PC-3 (cell line): ENCODE measurements around the gene AARS2. TPM values are rescaled to one million over a fixed set of nuclear protein-coding genes. Genes with fewer than 3 reads are reported as not detected.

Experiments
- ATAC-seq: fragments of 200-7000 bp; cut with Tn5 transposase; 2 replicates; pipeline ENCODE4 v1.9.1; 2020; ENCODE audit warnings: mild to moderate bottlenecking, moderate library complexity
- BruUV-seq: library from RNA; stranded (reverse); fragments of 400-500 nt; replicated peaks from 2 replicates; lab custom pipeline; 2021; lab: Mats Ljungman, UMichigan
- CTCF ChIA-PET: fragments of 300-600 bp; sonication (Branson Sonifier 250); formaldehyde crosslinking; loops from one replicate; lab custom pipeline; 2022; ENCODE audit warnings: antibody characterized with exemption; lab: Charles Lee
- POLR2A ChIA-PET: fragments of 300-600 bp; sonication (Branson Sonifier 250); formaldehyde crosslinking; loops from one replicate; lab custom pipeline; 2022; ENCODE audit warnings: antibody characterized with exemption; ENCODE audit not compliant: unreplicated experiment; lab: Charles Lee
- DNase-seq: peaks from one replicate; pipeline ENCODE4 v3.0.0-alpha.2; 2015
- H2AFZ ChIP-seq: fragments of 300-600 bp; sonication (generic); 2 replicates; pipeline ENCODE4 v1.6.0; 2016; ENCODE audit warnings: antibody characterized with exemption, low read length
- H3F3A ChIP-seq: fragments of 300-600 bp; sonication (generic); one replicate; pipeline ENCODE4 v1.6.0; 2017; ENCODE audit warnings: antibody characterized with exemption, low read length, control low read depth, mild to moderate bottlenecking; ENCODE audit not compliant: unreplicated experiment
- H3K27ac ChIP-seq: fragments of 300-600 bp; sonication (generic); 2 replicates; pipeline ENCODE4 v1.5.1; 2016; ENCODE audit warnings: mild to moderate bottlenecking, low read length
- H3K27me3 ChIP-seq: fragments of 300-600 bp; sonication (generic); 2 replicates; pipeline ENCODE4 v1.6.1; 2016; ENCODE audit warnings: low read length, mixed read lengths
- H3K36me3 ChIP-seq: fragments of 300-600 bp; sonication (generic); 2 replicates; pipeline ENCODE4 v1.6.1; 2016; ENCODE audit warnings: low read depth, mixed run types, low read length, mixed read lengths
- H3K4me1 ChIP-seq: fragments of 300-600 bp; sonication (generic); 2 replicates; pipeline ENCODE4 v1.5.1; 2016; ENCODE audit warnings: low read length; ENCODE audit not compliant: insufficient read depth
- H3K4me2 ChIP-seq: fragments of 300-600 bp; sonication (generic); 2 replicates; pipeline ENCODE4 v1.6.0; 2016; ENCODE audit warnings: low read length
- H3K4me3 ChIP-seq: fragments of 300-600 bp; sonication (generic); 2 replicates; pipeline ENCODE4 v1.5.1; 2016; ENCODE audit warnings: mild to moderate bottlenecking, low read length, mixed read lengths
- H3K79me2 ChIP-seq: fragments of 300-600 bp; sonication (generic); 2 replicates; pipeline ENCODE4 v1.6.1; 2017; ENCODE audit warnings: low read length, mixed read lengths
- H3K9ac ChIP-seq: fragments of 300-600 bp; sonication (generic); 2 replicates; pipeline ENCODE4 v1.6.0; 2016; ENCODE audit warnings: mild to moderate bottlenecking, low read length
- H3K9me2 ChIP-seq: fragments of 300-600 bp; sonication (generic); replicated peaks from 2 replicates; pipeline ENCODE4 v1.6.1; 2016; ENCODE audit warnings: mixed run types, low read length, mixed read lengths
- H3K9me3 ChIP-seq: fragments of 300-600 bp; sonication (generic); 2 replicates; pipeline ENCODE4 v1.6.1; 2016; ENCODE audit warnings: low read length, mixed read lengths
- H4K20me1 ChIP-seq: fragments of 300-600 bp; sonication (generic); 2 replicates; pipeline ENCODE4 v1.6.1; 2016; ENCODE audit warnings: low read length, mixed read lengths
- CTCF ChIP-seq: fragments of 300-600 bp; sonication (generic); conservative IDR thresholded peaks from 2 replicates; pipeline ENCODE4 v1.5.1; 2017; ENCODE audit warnings: antibody characterized with exemption, low read depth, mild to moderate bottlenecking, low read length
- EZH2 ChIP-seq: fragments of 300-600 bp; sonication (generic); IDR thresholded peaks from one replicate; pipeline ENCODE4 v1.6.1; 2017; ENCODE audit warnings: antibody characterized with exemption, mild to moderate bottlenecking, low read length; ENCODE audit not compliant: unreplicated experiment
- EZH2phosphoT487 ChIP-seq: fragments of 300-600 bp; sonication (generic); IDR thresholded peaks from 2 replicates; pipeline ENCODE4 v1.6.1; 2018; ENCODE audit warnings: mild to moderate bottlenecking, antibody characterized with exemption, low read length, borderline replicate concordance
- intact Hi-C: fragments of 100-400 bp; cut with micrococcal nuclease; formaldehyde crosslinking; loops from 2 replicates; pipeline ENCODE4 v1.9.0; 2023
- total RNA-seq: library from RNA; depleted of rRNA; stranded (reverse); fragments of >200 nt; gene quantifications from 2 replicates; pipeline ENCODE4 v1.2.3, GENCODE V29; 2014

AARS2 gene
- total RNA-seq, 1 experiment from 2014 or later: 26.2 TPM

- H3K4me1 ChIP-seq: peaks cover 5% of the 10 kb centered on the region; the same call in 1 of the 2 replicates
- H2AFZ ChIP-seq: no peak overlapping the region
- no peaks in the 10 kb centered on the region for H3F3A ChIP-seq
- H3K9me3 ChIP-seq: no peaks in the 10 kb centered on the region
- POLR2A ChIA-PET: no interaction called here
- H4K20me1 ChIP-seq: no peaks in the 10 kb centered on the region
- intact Hi-C loops: no loop called here
- H3K27ac ChIP-seq: no peak overlapping the region
- ATAC-seq (no peak), DNase-seq (no peak)
- no peaks in the 10 kb centered on the region for H3K36me3 ChIP-seq
- TF ChIP-seq EZH2phosphoT487: no peak
- no peak for TF ChIP-seq EZH2
- TF ChIP-seq CTCF: no peak
- H3K79me2 ChIP-seq: no peaks in the 10 kb centered on the region
- no peak overlapping the region for H3K4me2 ChIP-seq
- H3K9me2 ChIP-seq: no peaks in the 10 kb centered on the region
- no TSS peak for BruUV-seq
- CTCF ChIA-PET: no interaction called here
- H3K27me3 ChIP-seq: 0 out of 2 replicates have a peak, but pooled peaks cover 11% of the 10 kb centered on the region
- no peak overlapping the region for H3K4me3 ChIP-seq
- no peak overlapping the region for H3K9ac ChIP-seq
Measured at GRCh38 chr6:44335631-44336030, 22.5 kb upstream of the AARS2 start.

GRCh38 chr6:44333942-44334341 lies 20.8 kb upstream of the AARS2 start:
- no TSS peak for BruUV-seq
- no peak overlapping the region for H3K4me3 ChIP-seq
- H3K27ac ChIP-seq: no peak overlapping the region
- H3K4me2 ChIP-seq: no peak overlapping the region
- ATAC-seq (no peak), DNase-seq (no peak)
- no peaks in the 10 kb centered on the region for H3K36me3 ChIP-seq
- ChIA-PET CTCF (no interaction called here), POLR2A (no interaction called here)
- no peaks in the 10 kb centered on the region for H3K9me3 ChIP-seq
- H3F3A ChIP-seq: no peaks in the 10 kb centered on the region
- peaks cover 25% of the 10 kb centered on the region for H3K27me3 ChIP-seq
- H3K9me2 ChIP-seq: no peaks in the 10 kb centered on the region
- H3K79me2 ChIP-seq: no peaks in the 10 kb centered on the region
- TF ChIP-seq EZH2phosphoT487 (no peak), CTCF (no peak), EZH2 (no peak)
- no peak overlapping the region for H3K9ac ChIP-seq
- H2AFZ ChIP-seq: no peak overlapping the region
- intact Hi-C loops: no loop called here
- H4K20me1 ChIP-seq: no peaks in the 10 kb centered on the region
- no peaks in the 10 kb centered on the region for H3K4me1 ChIP-seq

- intact Hi-C loops: no loop called here
- H3K27me3 ChIP-seq: peaks cover 26% of the 10 kb centered on the region
- H3K79me2 ChIP-seq: no peaks in the 10 kb centered on the region
- H3K4me3 ChIP-seq: no peak overlapping the region
- ATAC-seq (no peak), DNase-seq (no peak)
- no peak overlapping the region for H3K27ac ChIP-seq
- no peak overlapping the region for H2AFZ ChIP-seq
- H3K36me3 ChIP-seq: no peaks in the 10 kb centered on the region
- TF ChIP-seq CTCF (no peak), EZH2phosphoT487 (no peak), EZH2 (no peak)
- no peak overlapping the region for H3K4me2 ChIP-seq
- H4K20me1 ChIP-seq: no peaks in the 10 kb centered on the region
- no peaks in the 10 kb centered on the region for H3F3A ChIP-seq
- BruUV-seq: no TSS peak
- H3K4me1 ChIP-seq: no peaks in the 10 kb centered on the region
- H3K9me3 ChIP-seq: no peaks in the 10 kb centered on the region
- ChIA-PET POLR2A (no interaction called here), CTCF (no interaction called here)
- H3K9ac ChIP-seq: no peak overlapping the region
- H3K9me2 ChIP-seq: no peaks in the 10 kb centered on the region
Measured at GRCh38 chr6:44333273-44333919, 20.2 kb upstream of the AARS2 start.
